GM21390 (cell line): ENCODE data around the gene CHRM4.

Source experiments
- ATAC-seq: cut with Tn5 transposase; IDR thresholded peaks from one replicate; pipeline ENCODE4 v1.9.1; 2021; ENCODE audit not compliant: unreplicated experiment

CHRM4 gene

GRCh38 chr11:46369458-46370152, 22.0 kb downstream of the CHRM4 start:
- no peak for ATAC-seq

- no peak for ATAC-seq
Measured at GRCh38 chr11:46367916-46368267, 23.7 kb downstream of the CHRM4 start.

GRCh38 chr11:46367244-46367915, 24.2 kb downstream of the CHRM4 start:
- ATAC-seq, result peak; percentile 76

GRCh38 chr11:46366661-46367161, 24.9 kb downstream of the CHRM4 start:
- no peak for ATAC-seq

- no peak for ATAC-seq
Measured at GRCh38 chr11:46366260-46366659, 25.3 kb downstream of the CHRM4 start.

GRCh38 chr11:46364791-46365190, 26.8 kb downstream of the CHRM4 start:
- ATAC-seq, result no peak

- no peak for ATAC-seq
Measured at GRCh38 chr11:46364056-46364455, 27.5 kb downstream of the CHRM4 start.

GRCh38 chr11:46363455-46364005, 28.0 kb downstream of the CHRM4 start:
- ATAC-seq, result no peak

- no peak for ATAC-seq
Measured at GRCh38 chr11:46363031-46363407, 28.6 kb downstream of the CHRM4 start.

- no peak for ATAC-seq
Measured at GRCh38 chr11:46362156-46363030, 29.2 kb downstream of the CHRM4 start.

GRCh38 chr11:46361283-46362155, 30.1 kb downstream of the CHRM4 start:
- peak; percentile 94 for ATAC-seq

GRCh38 chr11:46360878-46361277, 30.7 kb downstream of the CHRM4 start:
- no peak for ATAC-seq

GRCh38 chr11:46359953-46360352, 31.6 kb downstream of the CHRM4 start:
- ATAC-seq, result no peak

GRCh38 chr11:46357483-46357936, 34.1 kb downstream of the CHRM4 start:
- ATAC-seq, result no peak

- ATAC-seq, result no peak
Measured at GRCh38 chr11:46356924-46357482, 34.6 kb downstream of the CHRM4 start.

- ATAC-seq, result no peak
Measured at GRCh38 chr11:46353698-46354097, 37.9 kb downstream of the CHRM4 start.

- ATAC-seq, result no peak
Measured at GRCh38 chr11:46352063-46352841, 39.3 kb downstream of the CHRM4 start.

GRCh38 chr11:46351606-46352005, 40.0 kb downstream of the CHRM4 start:
- no peak for ATAC-seq

GRCh38 chr11:46351148-46351547, 40.4 kb downstream of the CHRM4 start:
- ATAC-seq, result no peak
